HepG2 (cell line): ENCODE data around the gene MIB1. TPM values are rescaled to one million over a fixed set of nuclear protein-coding genes. Genes with fewer than 3 reads are reported as not detected.

Source experiments
- FIP1L1 ChIP-seq: fragments of 200-400 bp; formaldehyde crosslinking; IDR thresholded peaks from 2 replicates; pipeline ENCODE4 v1.6.1; 2018; ENCODE audit warnings: low read depth, mild to moderate bottlenecking, low read length, moderate library complexity, borderline replicate concordance; ENCODE audit not compliant: insufficient read depth
- MEF2D ChIP-seq: sonication (generic); formaldehyde crosslinking; IDR thresholded peaks from 2 replicates; pipeline ENCODE4 v1.5.1; 2020; ENCODE audit warnings: mild to moderate bottlenecking, missing genetic modification reagents
- PLRG1 ChIP-seq: fragments of 450-650 bp; conservative IDR thresholded peaks from 2 replicates; pipeline ENCODE4 v1.6.1; 2016
- RXRB ChIP-seq: IDR thresholded peaks from 2 replicates; pipeline ENCODE4 v1.6.1; 2016; ENCODE audit warnings: borderline replicate concordance, missing genetic modification reagents, missing compliant biosample characterization
- STAT5B ChIP-seq: sonication (generic); formaldehyde crosslinking; IDR thresholded peaks from 2 replicates; pipeline ENCODE4 v1.4.0; 2020; ENCODE audit warnings: missing genetic modification reagents
- ZNF18 ChIP-seq: sonication (generic); formaldehyde crosslinking; IDR thresholded peaks from 2 replicates; pipeline ENCODE4 v1.8.0; 2022; ENCODE audit warnings: mild to moderate bottlenecking, missing genetic modification reagents; ENCODE audit not compliant: insufficient replicate concordance
- ZNF496 ChIP-seq: sonication (generic); formaldehyde crosslinking; IDR thresholded peaks from 2 replicates; pipeline ENCODE4 v1.8.1; 2023; ENCODE audit warnings: mild to moderate bottlenecking, moderate library complexity, missing genetic modification reagents; ENCODE audit not compliant: insufficient replicate concordance
- ZNF589 ChIP-seq: sonication (generic); formaldehyde crosslinking; conservative IDR thresholded peaks from 2 replicates; pipeline ENCODE4 v1.8.0; 2022; ENCODE audit warnings: mild to moderate bottlenecking, moderate library complexity, missing genetic modification reagents
- ZNF607 ChIP-seq: sonication (generic); formaldehyde crosslinking; IDR thresholded peaks from 2 replicates; pipeline ENCODE4 v1.5.1; 2020; ENCODE audit warnings: missing genetic modification reagents, mild to moderate bottlenecking, borderline replicate concordance
- ZNF879 ChIP-seq: sonication (generic); formaldehyde crosslinking; IDR thresholded peaks from 2 replicates; pipeline ENCODE4 v1.8.1; 2023; ENCODE audit warnings: missing genetic modification reagents
- polyA plus RNA-seq, 8 experiments: library from polyadenylated mRNA; depleted of rRNA in 3 of 8; stranded (reverse) in 7 of 8; unstranded in 1 of 8; fragments of >200 nt; fragmentation: Illumina TruSeq in 4 of 8; extraction: Trizol in 4 of 8; gene quantifications; 2 replicates each; pipeline versions ENCODE4 v1.2.1 to v1.2.3, GENCODE V29; 2011 to 2016; ENCODE audit warnings: low read depth in 4 of 8, missing spikeins in 1 of 8, mixed read lengths in 1 of 8; ENCODE audit not compliant: insufficient read depth in 1 of 8
- total RNA-seq, 5 experiments: library from RNA; depleted of rRNA; stranded (reverse); fragments of >200 nt; fragmentation: Illumina TruSeq; extraction: Trizol; gene quantifications; 2 replicates each; pipeline ENCODE4 v1.2.3, GENCODE V29; 2016; ENCODE audit warnings: low read depth in 1 of 5
- TF ChIP-seq, protein P1 (sequence below): sonication (generic); formaldehyde crosslinking; IDR thresholded peaks from 2 replicates; pipeline ENCODE4 v1.5.1; 2020; ENCODE audit warnings: mild to moderate bottlenecking, missing genetic modification reagents, borderline replicate concordance
- TF ChIP-seq, protein P2 (sequence below): sonication (generic); formaldehyde crosslinking; IDR thresholded peaks from 2 replicates; pipeline ENCODE4 v1.8.1; 2023; ENCODE audit warnings: mild to moderate bottlenecking, moderate library complexity, missing genetic modification reagents
- TF ChIP-seq, protein P3 (sequence below): sonication (generic); formaldehyde crosslinking; IDR thresholded peaks from 2 replicates; pipeline ENCODE4 v1.5.1; 2020; ENCODE audit warnings: missing genetic modification reagents, mild to moderate bottlenecking, borderline replicate concordance
- TF ChIP-seq, protein P4 (sequence below), 2 experiments: IDR thresholded peaks; 2 replicates each; pipeline ENCODE4 v1.6.1; 2011 to 2012; ENCODE audit warnings: low read length in 2 of 2, borderline replicate concordance in 1 of 2, low read depth in 1 of 2, mild to moderate bottlenecking in 1 of 2, moderate library complexity in 1 of 2

MIB1 gene
- total and polyA plus RNA-seq, 2 of the 13 experiments (the other 11 are each of a cell fraction or from before 2014, with no cell fraction given): 12.0 to 47.0 TPM

GRCh38 chr18:21740538-21741311, at the start of gene MIB1 (continued):
- TF ChIP-seq, protein P1, sequence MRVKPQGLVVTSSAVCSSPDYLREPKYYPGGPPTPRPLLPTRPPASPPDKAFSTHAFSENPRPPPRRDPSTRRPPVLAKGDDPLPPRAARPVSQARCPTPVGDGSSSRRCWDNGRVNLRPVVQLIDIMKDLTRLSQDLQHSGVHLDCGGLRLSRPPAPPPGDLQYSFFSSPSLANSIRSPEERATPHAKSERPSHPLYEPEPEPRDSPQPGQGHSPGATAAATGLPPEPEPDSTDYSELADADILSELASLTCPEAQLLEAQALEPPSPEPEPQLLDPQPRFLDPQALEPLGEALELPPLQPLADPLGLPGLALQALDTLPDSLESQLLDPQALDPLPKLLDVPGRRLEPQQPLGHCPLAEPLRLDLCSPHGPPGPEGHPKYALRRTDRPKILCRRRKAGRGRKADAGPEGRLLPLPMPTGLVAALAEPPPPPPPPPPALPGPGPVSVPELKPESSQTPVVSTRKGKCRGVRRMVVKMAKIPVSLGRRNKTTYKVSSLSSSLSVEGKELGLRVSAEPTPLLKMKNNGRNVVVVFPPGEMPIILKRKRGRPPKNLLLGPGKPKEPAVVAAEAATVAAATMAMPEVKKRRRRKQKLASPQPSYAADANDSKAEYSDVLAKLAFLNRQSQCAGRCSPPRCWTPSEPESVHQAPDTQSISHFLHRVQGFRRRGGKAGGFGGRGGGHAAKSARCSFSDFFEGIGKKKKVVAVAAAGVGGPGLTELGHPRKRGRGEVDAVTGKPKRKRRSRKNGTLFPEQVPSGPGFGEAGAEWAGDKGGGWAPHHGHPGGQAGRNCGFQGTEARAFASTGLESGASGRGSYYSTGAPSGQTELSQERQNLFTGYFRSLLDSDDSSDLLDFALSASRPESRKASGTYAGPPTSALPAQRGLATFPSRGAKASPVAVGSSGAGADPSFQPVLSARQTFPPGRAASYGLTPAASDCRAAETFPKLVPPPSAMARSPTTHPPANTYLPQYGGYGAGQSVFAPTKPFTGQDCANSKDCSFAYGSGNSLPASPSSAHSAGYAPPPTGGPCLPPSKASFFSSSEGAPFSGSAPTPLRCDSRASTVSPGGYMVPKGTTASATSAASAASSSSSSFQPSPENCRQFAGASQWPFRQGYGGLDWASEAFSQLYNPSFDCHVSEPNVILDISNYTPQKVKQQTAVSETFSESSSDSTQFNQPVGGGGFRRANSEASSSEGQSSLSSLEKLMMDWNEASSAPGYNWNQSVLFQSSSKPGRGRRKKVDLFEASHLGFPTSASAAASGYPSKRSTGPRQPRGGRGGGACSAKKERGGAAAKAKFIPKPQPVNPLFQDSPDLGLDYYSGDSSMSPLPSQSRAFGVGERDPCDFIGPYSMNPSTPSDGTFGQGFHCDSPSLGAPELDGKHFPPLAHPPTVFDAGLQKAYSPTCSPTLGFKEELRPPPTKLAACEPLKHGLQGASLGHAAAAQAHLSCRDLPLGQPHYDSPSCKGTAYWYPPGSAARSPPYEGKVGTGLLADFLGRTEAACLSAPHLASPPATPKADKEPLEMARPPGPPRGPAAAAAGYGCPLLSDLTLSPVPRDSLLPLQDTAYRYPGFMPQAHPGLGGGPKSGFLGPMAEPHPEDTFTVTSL (CRISPR knock-in tag): no peak
- TF ChIP-seq, protein P2, sequence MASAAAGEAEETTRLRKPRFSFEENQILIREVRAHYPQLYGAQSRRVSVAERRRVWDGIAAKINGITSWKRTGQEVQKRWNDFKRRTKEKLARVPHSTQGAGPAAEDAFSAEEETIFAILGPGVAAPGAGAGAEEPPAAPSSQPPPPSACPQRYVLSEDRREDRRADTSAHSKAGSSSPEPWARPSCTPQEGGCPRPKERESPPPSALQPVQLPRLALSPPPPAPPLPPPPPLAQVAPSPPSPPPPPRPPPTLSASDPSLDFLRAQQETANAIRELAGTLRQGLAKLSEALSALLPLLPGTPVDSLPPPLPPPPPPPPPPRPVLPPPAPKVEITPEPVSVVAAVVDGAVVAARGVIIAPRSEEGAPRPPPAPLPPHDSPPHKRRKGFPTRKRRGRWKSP (CRISPR knock-in tag): peak; percentile 63; the same call in 1 of the 2 replicates
- TF ChIP-seq, protein P3, sequence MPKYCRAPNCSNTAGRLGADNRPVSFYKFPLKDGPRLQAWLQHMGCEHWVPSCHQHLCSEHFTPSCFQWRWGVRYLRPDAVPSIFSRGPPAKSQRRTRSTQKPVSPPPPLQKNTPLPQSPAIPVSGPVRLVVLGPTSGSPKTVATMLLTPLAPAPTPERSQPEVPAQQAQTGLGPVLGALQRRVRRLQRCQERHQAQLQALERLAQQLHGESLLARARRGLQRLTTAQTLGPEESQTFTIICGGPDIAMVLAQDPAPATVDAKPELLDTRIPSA (CRISPR knock-in tag): no peak
- TF ChIP-seq FIP1L1: 0 out of 2 replicates have a peak, but pooled peaks have one; percentile 49
- no peak for TF ChIP-seq ZNF879 (CRISPR knock-in tag)
- 0 out of 2 replicates have a peak, but pooled peaks have one; percentile 72 for TF ChIP-seq ZNF607 (CRISPR knock-in tag)
- peak; percentile 75 for TF ChIP-seq ZNF18 (CRISPR knock-in tag)
- no peak for TF ChIP-seq STAT5B (CRISPR knock-in tag)
- TF ChIP-seq, protein P4, sequence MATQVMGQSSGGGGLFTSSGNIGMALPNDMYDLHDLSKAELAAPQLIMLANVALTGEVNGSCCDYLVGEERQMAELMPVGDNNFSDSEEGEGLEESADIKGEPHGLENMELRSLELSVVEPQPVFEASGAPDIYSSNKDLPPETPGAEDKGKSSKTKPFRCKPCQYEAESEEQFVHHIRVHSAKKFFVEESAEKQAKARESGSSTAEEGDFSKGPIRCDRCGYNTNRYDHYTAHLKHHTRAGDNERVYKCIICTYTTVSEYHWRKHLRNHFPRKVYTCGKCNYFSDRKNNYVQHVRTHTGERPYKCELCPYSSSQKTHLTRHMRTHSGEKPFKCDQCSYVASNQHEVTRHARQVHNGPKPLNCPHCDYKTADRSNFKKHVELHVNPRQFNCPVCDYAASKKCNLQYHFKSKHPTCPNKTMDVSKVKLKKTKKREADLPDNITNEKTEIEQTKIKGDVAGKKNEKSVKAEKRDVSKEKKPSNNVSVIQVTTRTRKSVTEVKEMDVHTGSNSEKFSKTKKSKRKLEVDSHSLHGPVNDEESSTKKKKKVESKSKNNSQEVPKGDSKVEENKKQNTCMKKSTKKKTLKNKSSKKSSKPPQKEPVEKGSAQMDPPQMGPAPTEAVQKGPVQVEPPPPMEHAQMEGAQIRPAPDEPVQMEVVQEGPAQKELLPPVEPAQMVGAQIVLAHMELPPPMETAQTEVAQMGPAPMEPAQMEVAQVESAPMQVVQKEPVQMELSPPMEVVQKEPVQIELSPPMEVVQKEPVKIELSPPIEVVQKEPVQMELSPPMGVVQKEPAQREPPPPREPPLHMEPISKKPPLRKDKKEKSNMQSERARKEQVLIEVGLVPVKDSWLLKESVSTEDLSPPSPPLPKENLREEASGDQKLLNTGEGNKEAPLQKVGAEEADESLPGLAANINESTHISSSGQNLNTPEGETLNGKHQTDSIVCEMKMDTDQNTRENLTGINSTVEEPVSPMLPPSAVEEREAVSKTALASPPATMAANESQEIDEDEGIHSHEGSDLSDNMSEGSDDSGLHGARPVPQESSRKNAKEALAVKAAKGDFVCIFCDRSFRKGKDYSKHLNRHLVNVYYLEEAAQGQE (IDR thresholded peaks at IDR 0.05; ENCODE audit: borderline replicate concordance in 1 of 2, low read depth in 1 of 2, low read length in 2 of 2): 0 out of 4 replicates have a peak, but pooled peaks of 1 of the 2 experiments have one; percentile 27
- no peak for TF ChIP-seq ZNF496
- peak; percentile 43; the same call in 1 of the 2 replicates for TF ChIP-seq RXRB (CRISPR knock-in tag)
- no peak for TF ChIP-seq PLRG1
- 0 out of 2 replicates have a peak, but pooled peaks have one; percentile 33 for TF ChIP-seq ZNF589 (CRISPR knock-in tag)
- TF ChIP-seq MEF2D (CRISPR knock-in tag): peak; percentile 29; the same call in 1 of the 2 replicates
